Measurements from ENCODE around the gene FAM13A.
A peak's percentile ranks its signal among the peaks of the same experiment; 100 is the strongest.
"Not testable (repeated sequence)": the region's sequence is repeated elsewhere in the genome, so short reads cannot be mapped to it uniquely, and the experiment has no call there.

Gene FAM13A

GRCh38 chr4:88955580-88956380 is 101.2 kb downstream of the FAM13A start:
- no peak for DNase-seq

- DNase-seq, result no peak
Measured at GRCh38 chr4:88953400-88953799, 103.6 kb downstream of the FAM13A start.

GRCh38 chr4:88952081-88952480 is 104.9 kb downstream of the FAM13A start:
- DNase-seq, result no peak

GRCh38 chr4:88949605-88950004 is 107.4 kb downstream of the FAM13A start:
- no peak for DNase-seq

- peak; percentile 10 for DNase-seq
Measured at GRCh38 chr4:88940506-88940905, 116.5 kb downstream of the FAM13A start.

GRCh38 chr4:88939697-88940096 is 117.3 kb downstream of the FAM13A start:
- DNase-seq, result no peak

GRCh38 chr4:88938138-88938537 is 118.8 kb downstream of the FAM13A start:
- no peak for DNase-seq

- DNase-seq, result no peak
Measured at GRCh38 chr4:88937081-88937480, 119.9 kb downstream of the FAM13A start.

GRCh38 chr4:88933414-88934160 is 123.4 kb downstream of the FAM13A start:
- DNase-seq, result no peak

- DNase-seq, result no peak
Measured at GRCh38 chr4:88928852-88929251, 128.1 kb downstream of the FAM13A start.

- DNase-seq, result no peak
Measured at GRCh38 chr4:88927420-88927819, 129.6 kb downstream of the FAM13A start.

- no peak for DNase-seq
Measured at GRCh38 chr4:88919056-88919455, 137.9 kb downstream of the FAM13A start.

GRCh38 chr4:88913181-88913580 is 143.8 kb downstream of the FAM13A start:
- not testable (repeated sequence) for DNase-seq

- DNase-seq, result no peak
Measured at GRCh38 chr4:88911246-88912212, 145.5 kb downstream of the FAM13A start.

- DNase-seq, result no peak
Measured at GRCh38 chr4:88910101-88910500, 146.9 kb downstream of the FAM13A start.

- DNase-seq, result no peak
Measured at GRCh38 chr4:88908521-88908920, 148.5 kb downstream of the FAM13A start.

- DNase-seq, result no peak
Measured at GRCh38 chr4:88908003-88908402, 149.0 kb downstream of the FAM13A start.

- DNase-seq, result no peak
Measured at GRCh38 chr4:88907478-88907877, 149.5 kb downstream of the FAM13A start.

GRCh38 chr4:88904240-88904639 is 152.7 kb downstream of the FAM13A start:
- not testable (repeated sequence) for DNase-seq

GRCh38 chr4:88900432-88900831 is 156.6 kb downstream of the FAM13A start:
- no peak for DNase-seq

GRCh38 chr4:88897752-88898151 is 159.2 kb downstream of the FAM13A start:
- DNase-seq, result no peak

GRCh38 chr4:88897180-88897579 is 159.8 kb downstream of the FAM13A start:
- no peak for DNase-seq

- no peak for DNase-seq
Measured at GRCh38 chr4:88893961-88894360, 163.0 kb downstream of the FAM13A start.

Data from CD4-positive, alpha-beta T cell treated with Interleukin-6 for 4 hours (primary cell).